H9 (cell line): ENCODE data around the gene B4GALT6. TPM values are rescaled to one million over a fixed set of nuclear protein-coding genes. Genes with fewer than 3 reads are reported as not detected.

Experiments used
- DNase-seq: peaks from one replicate; pipeline ENCODE4 v3.0.0-alpha.2; 2017
- H2AFZ ChIP-seq: one replicate; pipeline ENCODE4 v1.6.1; 2013; ENCODE audit warnings: mild to moderate bottlenecking, low read length, control low read depth, moderate library complexity
- H2AK5ac ChIP-seq: 2 replicates; pipeline ENCODE4 v1.6.1; 2013; ENCODE audit warnings: low read length, control low read depth, mixed read lengths; ENCODE audit not compliant: insufficient read length
- H2BK120ac ChIP-seq: one replicate; pipeline ENCODE4 v1.6.1; 2013; ENCODE audit warnings: low read depth, mild to moderate bottlenecking, low read length, control low read depth, inconsistent platforms; ENCODE audit not compliant: poor library complexity, severe bottlenecking
- H2BK12ac ChIP-seq: 2 replicates; pipeline ENCODE4 v1.6.1; 2013; ENCODE audit warnings: low read length, control low read depth, mixed read lengths, low read depth; ENCODE audit not compliant: insufficient read length
- H2BK15ac ChIP-seq: 2 replicates; pipeline ENCODE4 v1.6.1; 2013; ENCODE audit warnings: low read depth, low read length, control low read depth
- H2BK20ac ChIP-seq: one replicate; pipeline ENCODE4 v1.6.1; 2013; ENCODE audit warnings: low read depth, mild to moderate bottlenecking, low read length, control low read depth, inconsistent platforms; ENCODE audit not compliant: poor library complexity, severe bottlenecking
- H2BK5ac ChIP-seq: 2 replicates; pipeline ENCODE4 v1.6.1; 2013; ENCODE audit warnings: low read length, control low read depth, mixed read lengths; ENCODE audit not compliant: insufficient read length
- H3K14ac ChIP-seq: 2 replicates; pipeline ENCODE4 v1.6.1; 2013; ENCODE audit warnings: low read length, control low read depth; ENCODE audit not compliant: insufficient read depth
- H3K18ac ChIP-seq: 2 replicates; pipeline ENCODE4 v1.6.1; 2013; ENCODE audit warnings: low read depth, mild to moderate bottlenecking, mixed read lengths, low read length, control low read depth; ENCODE audit not compliant: insufficient read length
- H3K23ac ChIP-seq: 2 replicates; pipeline ENCODE4 v1.6.1; 2013; ENCODE audit warnings: low read length, control low read depth, mixed read lengths, low read depth; ENCODE audit not compliant: insufficient read length
- H3K23me2 ChIP-seq: 2 replicates; pipeline ENCODE4 v1.6.1; 2013; ENCODE audit warnings: low read depth, mild to moderate bottlenecking, mixed read lengths, low read length, control low read depth; ENCODE audit not compliant: insufficient read length, poor library complexity, severe bottlenecking
- H3K27ac ChIP-seq: 2 replicates; pipeline ENCODE4 v1.5.1; 2013; ENCODE audit warnings: low read length, control low read depth, mixed read lengths, low read depth; ENCODE audit not compliant: insufficient read length
- H3K27me3 ChIP-seq: 2 replicates; pipeline ENCODE4 v1.6.1; 2013; ENCODE audit warnings: low read length, control low read depth, inconsistent platforms; ENCODE audit not compliant: insufficient read depth
- H3K4ac ChIP-seq: 2 replicates; pipeline ENCODE4 v1.6.1; 2013; ENCODE audit warnings: low read depth, mild to moderate bottlenecking, control low read depth, inconsistent platforms, low read length, moderate library complexity
- H3K4me1 ChIP-seq: 2 replicates; pipeline ENCODE4 v1.6.1; 2013; ENCODE audit warnings: low read length, control low read depth, inconsistent platforms; ENCODE audit not compliant: insufficient read depth
- H3K4me2 ChIP-seq: 2 replicates; pipeline ENCODE4 v1.6.1; 2013; ENCODE audit warnings: low read length, control low read depth, mixed read lengths; ENCODE audit not compliant: insufficient read length, insufficient read depth
- H3K56ac ChIP-seq: 2 replicates; pipeline ENCODE4 v1.6.1; 2013; ENCODE audit warnings: low read depth, mild to moderate bottlenecking, mixed read lengths, low read length, control low read depth; ENCODE audit not compliant: insufficient read length
- H3K79me1 ChIP-seq: 2 replicates; pipeline ENCODE4 v1.6.1; 2013; ENCODE audit warnings: low read depth, mild to moderate bottlenecking, moderate library complexity, low read length, control low read depth, inconsistent platforms; ENCODE audit not compliant: insufficient read depth, poor library complexity, severe bottlenecking
- H3K79me2 ChIP-seq: 2 replicates; pipeline ENCODE4 v1.6.1; 2013; ENCODE audit warnings: low read length, control low read depth, inconsistent platforms; ENCODE audit not compliant: insufficient read depth
- H3K9ac ChIP-seq: 2 replicates; pipeline ENCODE4 v1.6.1; 2013; ENCODE audit warnings: low read length, control low read depth, mixed read lengths; ENCODE audit not compliant: insufficient read length; ENCODE audit errors: extremely low read depth
- H3K9me3 ChIP-seq: one replicate; pipeline ENCODE4 v1.6.1; 2013; ENCODE audit warnings: low read depth, low read length, inconsistent platforms; ENCODE audit not compliant: control insufficient read depth
- H3T11ph ChIP-seq: one replicate; pipeline ENCODE4 v1.6.1; 2013; ENCODE audit warnings: mild to moderate bottlenecking, low read length, control low read depth, inconsistent platforms
- H4K20me1 ChIP-seq: one replicate; pipeline ENCODE4 v1.6.1; 2013; ENCODE audit not compliant: control insufficient read depth, insufficient read length, insufficient read depth
- H4K5ac ChIP-seq: 2 replicates; pipeline ENCODE4 v1.6.1; 2013; ENCODE audit warnings: low read depth, mild to moderate bottlenecking, mixed read lengths, low read length, control low read depth; ENCODE audit not compliant: insufficient read length
- H4K8ac ChIP-seq: replicated peaks from 2 replicates; pipeline ENCODE4 v1.6.1; 2013; ENCODE audit warnings: low read length, control low read depth, mixed read lengths, low read depth; ENCODE audit not compliant: insufficient read length
- H4K91ac ChIP-seq: 2 replicates; pipeline ENCODE4 v1.6.1; 2013; ENCODE audit warnings: low read depth, mild to moderate bottlenecking, moderate library complexity, mixed read lengths, low read length, control low read depth; ENCODE audit not compliant: insufficient read length
- H3K27ac Mint-ChIP-seq, 3 experiments: 2 replicates in 2 of 3; 3 replicates in 1 of 3; pipeline ENCODE4 v1.8.0; 2020 to 2021; ENCODE audit warnings: mixed read lengths in 3 of 3, mild to moderate bottlenecking in 1 of 3, moderate library complexity in 1 of 3
- H3K27me3 Mint-ChIP-seq: 2 replicates; pipeline ENCODE4 v1.8.0; 2021; ENCODE audit warnings: low read depth, mild to moderate bottlenecking, moderate library complexity, mixed read lengths
- H3K36me3 Mint-ChIP-seq, 3 experiments: 2 replicates in 2 of 3; 3 replicates in 1 of 3; pipeline ENCODE4 v1.8.0; 2020 to 2021; ENCODE audit warnings: low read depth in 3 of 3, mixed read lengths in 3 of 3; ENCODE audit not compliant: insufficient read depth in 1 of 3
- H3K4me1 Mint-ChIP-seq, 2 experiments: 2 replicates each; pipeline ENCODE4 v1.8.0; 2020; ENCODE audit warnings: mixed read lengths in 2 of 2
- H3K4me3 Mint-ChIP-seq, 2 experiments: 2 replicates in 1 of 2; 3 replicates in 1 of 2; pipeline ENCODE4 v1.8.0; 2020 to 2021; ENCODE audit warnings: mild to moderate bottlenecking in 2 of 2, mixed read lengths in 2 of 2, moderate library complexity in 1 of 2
- H3K9me3 Mint-ChIP-seq, 2 experiments: 2 replicates in 1 of 2; 3 replicates in 1 of 2; pipeline ENCODE4 v1.8.0; 2020; ENCODE audit warnings: mild to moderate bottlenecking in 2 of 2, mixed read lengths in 2 of 2, moderate library complexity in 1 of 2
- WGBS: extraction: QIAGEN DNeasy Blood & Tissue Kit; methylation state at CpG from one replicate; pipeline ENCODE4 v1.1.7; 2013; ENCODE audit warnings: missing lambda C conversion rate, low lambda C conversion rate, mixed read lengths; ENCODE audit not compliant: insufficient read length; ENCODE audit errors: extremely low coverage; 5-methylcytosine and 5-hydroxymethylcytosine counted together
- total RNA-seq: library from RNA; stranded (reverse); gene quantifications from 2 replicates; pipeline ENCODE4 v1.2.1, GENCODE V29; 2021
- TF ChIP-seq, protein P1 (sequence below): fragments of 200-600 bp; sonication (generic); conservative IDR thresholded peaks from 3 replicates; pipeline ENCODE4 v1.8.0; 2021; ENCODE audit warnings: antibody characterized with exemption, mild to moderate bottlenecking

B4GALT6 gene
- total RNA-seq, 1 experiment from 2014 or later, result 34.1 TPM

DNA sequence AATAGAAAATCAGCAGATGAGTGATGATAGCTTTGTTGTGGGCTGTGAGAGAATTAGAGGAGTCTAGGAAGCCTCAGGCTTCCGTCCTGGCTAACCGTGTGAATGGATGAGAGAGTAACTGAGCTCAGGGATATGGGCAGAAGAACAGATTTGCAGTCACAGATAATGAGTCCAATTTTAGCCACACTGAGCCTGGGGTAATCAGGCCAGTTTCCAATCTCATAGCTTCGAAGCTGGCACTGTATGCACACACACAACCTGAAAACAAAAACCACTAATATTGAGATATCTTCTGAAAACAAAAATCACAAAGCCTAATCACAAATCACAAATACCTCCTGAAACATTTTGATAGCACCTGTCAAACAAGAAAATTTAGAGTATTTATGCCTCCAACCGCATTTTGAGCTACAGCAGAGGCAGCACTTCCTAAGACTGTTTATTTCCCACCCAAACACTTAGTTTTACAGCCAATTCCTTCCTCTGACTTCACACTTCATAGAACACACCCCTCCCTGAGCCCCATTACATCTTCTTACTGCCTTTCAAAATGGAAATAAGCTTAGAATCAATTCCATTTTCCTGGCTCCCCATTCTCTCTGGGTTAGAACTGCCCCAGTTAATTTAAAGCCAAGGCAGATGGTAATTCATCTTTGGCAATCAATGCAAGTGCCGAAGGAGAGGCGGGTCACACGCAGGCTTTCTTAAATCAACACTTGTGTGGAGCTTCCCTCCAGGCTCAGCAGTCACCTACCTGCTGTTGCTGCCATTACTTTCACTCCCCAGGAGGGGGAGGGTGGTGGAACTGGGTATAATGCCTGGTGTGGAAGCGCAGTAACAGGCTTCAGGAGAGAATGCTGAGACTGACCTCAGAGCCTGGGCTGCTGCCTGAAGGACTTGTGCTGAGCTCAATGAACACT is 73.8 kb downstream of the B4GALT6 start:
- TF ChIP-seq, protein P1, sequence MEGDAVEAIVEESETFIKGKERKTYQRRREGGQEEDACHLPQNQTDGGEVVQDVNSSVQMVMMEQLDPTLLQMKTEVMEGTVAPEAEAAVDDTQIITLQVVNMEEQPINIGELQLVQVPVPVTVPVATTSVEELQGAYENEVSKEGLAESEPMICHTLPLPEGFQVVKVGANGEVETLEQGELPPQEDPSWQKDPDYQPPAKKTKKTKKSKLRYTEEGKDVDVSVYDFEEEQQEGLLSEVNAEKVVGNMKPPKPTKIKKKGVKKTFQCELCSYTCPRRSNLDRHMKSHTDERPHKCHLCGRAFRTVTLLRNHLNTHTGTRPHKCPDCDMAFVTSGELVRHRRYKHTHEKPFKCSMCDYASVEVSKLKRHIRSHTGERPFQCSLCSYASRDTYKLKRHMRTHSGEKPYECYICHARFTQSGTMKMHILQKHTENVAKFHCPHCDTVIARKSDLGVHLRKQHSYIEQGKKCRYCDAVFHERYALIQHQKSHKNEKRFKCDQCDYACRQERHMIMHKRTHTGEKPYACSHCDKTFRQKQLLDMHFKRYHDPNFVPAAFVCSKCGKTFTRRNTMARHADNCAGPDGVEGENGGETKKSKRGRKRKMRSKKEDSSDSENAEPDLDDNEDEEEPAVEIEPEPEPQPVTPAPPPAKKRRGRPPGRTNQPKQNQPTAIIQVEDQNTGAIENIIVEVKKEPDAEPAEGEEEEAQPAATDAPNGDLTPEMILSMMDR, result peak; percentile 67
- Histone ChIP-seq H2BK15ac (no peak overlapping the region), H3K4me1 (peaks cover 3% of the 10 kb centered on the region; the same call in 1 of the 2 replicates), H2AK5ac (no peak overlapping the region), H3T11ph (no peak overlapping the region), H4K5ac (no peak overlapping the region), H4K8ac (no peak overlapping the region), H2AFZ (no peak overlapping the region), H3K27me3 (no peaks in the 10 kb centered on the region), H3K56ac (no peak overlapping the region), H3K9me3 (no peaks in the 10 kb centered on the region), H3K79me1 (no peaks in the 10 kb centered on the region), H3K23ac (no peak overlapping the region), H3K4ac (no peak overlapping the region), H3K79me2 (no peaks in the 10 kb centered on the region), H2BK12ac (no peak overlapping the region), H2BK5ac (no peak overlapping the region), H3K18ac (no peak overlapping the region), H3K27ac (no peak overlapping the region), H2BK120ac (no peak overlapping the region), H3K9ac (no peak overlapping the region), H3K23me2 (no peaks in the 10 kb centered on the region), H3K4me2 (no peak overlapping the region), H2BK20ac (no peak overlapping the region), H4K20me1 (no peaks in the 10 kb centered on the region), H4K91ac (no peak overlapping the region), H3K14ac (no peak overlapping the region)
- Mint-ChIP-seq H3K9me3 (no peaks in the 10 kb centered on the region), H3K4me1 (peaks cover 19 to 24% of the 10 kb centered on the region in 2 experiments), H3K27me3 (no peaks in the 10 kb centered on the region; the same call in 1 of the 2 replicates), H3K27ac (no peak overlapping the region; a peak in 1 of 7 replicates), H3K4me3 (no peak overlapping the region), H3K36me3 (no peaks in the 10 kb centered on the region)
- whole genome bisulfite sequencing, result no CpG with 5 or more reads among the region's 8 CpGs
- DNase-seq, result peak; percentile 88
